NCI-H2171 treated with DMSO at 0.1 percent for 48 hours (cell line): ENCODE measurements around the gene KRT38.

Experiments used
- DNase-seq: peaks from one replicate; lab custom pipeline; 2025; lab: John Stamatoyannopoulos, UW

KRT38 gene

DNA sequence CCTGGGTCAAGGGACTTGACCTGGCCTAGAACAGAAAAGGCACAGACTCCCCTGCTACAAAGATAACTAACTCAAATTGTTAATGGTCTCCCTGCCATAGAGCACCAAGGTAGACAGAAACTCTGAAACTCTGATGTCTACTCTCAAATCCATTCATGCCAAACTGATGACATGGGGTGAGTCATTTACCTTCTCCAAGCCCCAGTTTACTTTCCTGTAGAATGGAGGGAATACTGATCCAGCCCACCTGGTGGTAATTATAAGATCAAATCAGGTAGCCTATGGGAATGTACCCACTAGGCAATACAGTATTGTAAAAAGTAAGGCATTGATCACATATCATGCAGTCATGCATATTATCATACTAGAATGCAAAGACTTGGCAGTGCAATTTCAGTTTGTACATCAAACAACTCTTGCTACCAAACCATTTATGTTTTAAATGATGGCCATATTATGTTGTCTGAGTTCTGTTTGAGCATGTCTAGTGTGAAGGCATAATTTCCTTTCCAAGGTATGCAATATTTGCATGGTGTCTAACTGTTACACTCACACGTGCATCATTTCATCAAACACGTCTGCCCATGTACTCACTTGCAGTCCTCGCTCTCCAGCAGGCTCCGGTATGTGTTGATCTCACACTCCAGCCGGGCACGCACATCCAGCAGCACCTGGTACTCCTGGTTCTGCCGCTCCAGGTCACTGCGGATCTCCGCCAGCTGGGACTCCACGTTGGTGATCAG lies 46.4 kb downstream of the KRT38 start:
- no peak for DNase-seq

DNA sequence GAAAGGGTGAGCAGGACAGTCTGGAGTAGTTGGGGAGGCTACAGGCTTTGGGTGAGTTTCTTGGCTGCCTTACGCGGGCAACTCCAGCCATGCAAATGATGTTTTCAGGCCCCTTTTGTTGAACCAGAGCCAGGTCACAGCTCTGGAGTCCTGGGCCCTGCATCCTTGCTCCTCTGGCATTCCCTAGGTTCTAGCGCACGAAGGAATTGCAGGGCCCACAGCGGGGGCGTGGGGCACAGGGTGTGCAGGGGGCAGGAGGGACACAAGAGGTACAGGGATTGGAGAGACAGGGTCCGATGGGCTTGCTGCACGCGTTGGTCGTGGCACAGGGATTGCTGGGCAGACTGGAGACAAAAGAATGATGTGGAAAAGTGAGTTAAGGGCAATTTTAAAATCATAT lies 47.0 kb downstream of the KRT38 start:
- no peak for DNase-seq

DNA sequence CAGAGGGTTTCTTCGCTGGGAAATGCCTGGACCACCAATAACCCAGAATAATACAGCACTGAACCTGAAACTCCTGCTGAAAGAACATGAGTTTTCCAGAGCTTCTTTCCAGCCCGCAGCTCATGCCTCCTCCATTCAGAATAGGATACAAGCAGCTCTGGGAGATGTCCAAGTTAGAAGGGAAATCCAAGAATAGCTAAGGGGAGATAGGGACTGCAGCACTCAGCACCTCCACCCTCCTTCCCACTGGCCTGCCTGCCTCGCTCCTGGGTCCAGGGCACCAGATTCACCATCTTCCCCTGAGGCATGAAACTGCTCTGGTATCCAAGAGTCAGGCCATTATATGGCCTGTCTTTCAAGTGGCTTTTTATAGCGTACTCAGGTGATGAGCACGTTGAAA lies 47.5 kb downstream of the KRT38 start:
- DNase-seq = no peak

DNA sequence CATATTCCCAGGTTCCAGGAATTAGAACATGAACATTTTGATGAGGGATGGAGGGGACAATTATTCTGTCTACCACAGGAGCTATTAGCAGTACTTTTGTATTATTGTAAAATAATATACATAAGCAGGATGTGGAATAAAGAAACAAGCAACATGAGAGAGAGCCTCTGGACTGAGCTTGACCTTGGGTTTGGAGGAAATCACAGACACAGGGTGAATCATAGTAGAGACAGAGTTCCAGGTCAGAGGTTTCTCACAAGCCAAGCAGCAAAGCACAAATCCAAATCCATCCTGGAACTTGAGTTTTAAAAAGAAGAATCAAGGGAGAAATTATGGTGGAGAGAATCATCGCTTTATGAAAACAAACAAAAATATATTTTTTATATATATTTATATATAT lies 48.5 kb downstream of the KRT38 start:
- DNase-seq = no peak

DNA sequence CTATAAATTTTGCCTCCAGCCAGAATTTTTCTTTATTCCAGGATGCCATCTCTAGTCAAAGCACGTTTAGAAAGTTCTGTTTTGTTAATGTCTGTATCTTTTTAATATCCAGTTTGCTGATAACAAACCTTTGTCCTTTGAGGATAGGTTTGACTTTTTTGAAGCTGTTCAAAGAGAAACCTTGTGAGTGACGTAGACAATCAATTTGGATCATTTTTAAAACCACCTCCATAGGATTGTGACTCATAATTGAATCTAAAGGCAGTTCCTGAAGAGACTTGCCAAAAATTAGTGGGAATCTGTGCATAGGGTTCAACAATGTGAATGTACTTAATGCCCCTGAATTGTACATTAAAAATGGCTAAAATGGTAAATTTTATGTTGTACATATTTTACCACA lies 49.2 kb downstream of the KRT38 start:
- no peak for DNase-seq

DNA sequence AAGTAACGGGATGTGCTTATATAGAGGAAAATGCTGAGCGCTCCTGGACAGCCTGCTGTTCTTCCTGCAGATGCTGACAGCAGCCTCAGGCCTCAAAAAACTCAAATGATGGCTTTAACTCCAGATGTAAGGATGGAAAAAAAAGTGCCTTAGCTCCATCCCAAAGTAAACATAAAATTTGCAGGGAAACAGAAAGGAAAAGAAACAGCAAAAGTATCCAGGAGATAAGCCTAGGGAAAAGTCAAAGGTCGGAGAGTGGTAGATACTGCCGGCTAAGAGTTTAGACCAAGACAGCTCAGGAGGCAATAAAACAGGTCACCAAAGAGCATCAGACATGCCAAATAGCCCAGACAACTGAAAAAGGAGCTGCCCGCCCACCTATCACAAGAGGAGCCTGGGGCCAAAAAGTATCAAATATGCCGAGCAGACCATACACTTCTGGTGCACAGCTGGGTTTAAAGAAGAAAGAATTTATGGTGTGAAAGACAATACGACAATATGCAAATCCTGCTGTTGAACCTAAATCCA lies 50.3 kb downstream of the KRT38 start:
- DNase-seq = no peak

DNA sequence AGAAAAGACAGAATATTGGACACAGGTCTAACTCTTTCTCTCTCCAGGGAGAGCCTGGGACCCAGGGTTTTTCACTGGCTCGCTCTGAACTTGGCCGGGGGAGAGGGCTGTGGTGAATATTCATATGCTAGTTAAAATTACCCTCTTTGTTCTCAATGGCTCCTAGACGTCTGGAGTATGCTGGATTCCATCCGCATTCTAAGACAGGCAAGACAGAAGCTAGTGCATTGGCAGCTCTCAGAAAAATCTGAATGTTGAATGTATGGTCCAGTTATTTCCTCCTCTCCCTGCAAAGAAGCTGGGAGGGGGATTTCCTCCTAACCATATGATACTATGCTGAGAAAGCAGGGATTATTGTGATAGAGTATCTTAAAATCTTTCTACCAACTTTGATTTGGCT lies 53.1 kb downstream of the KRT38 start:
- DNase-seq = no peak

DNA sequence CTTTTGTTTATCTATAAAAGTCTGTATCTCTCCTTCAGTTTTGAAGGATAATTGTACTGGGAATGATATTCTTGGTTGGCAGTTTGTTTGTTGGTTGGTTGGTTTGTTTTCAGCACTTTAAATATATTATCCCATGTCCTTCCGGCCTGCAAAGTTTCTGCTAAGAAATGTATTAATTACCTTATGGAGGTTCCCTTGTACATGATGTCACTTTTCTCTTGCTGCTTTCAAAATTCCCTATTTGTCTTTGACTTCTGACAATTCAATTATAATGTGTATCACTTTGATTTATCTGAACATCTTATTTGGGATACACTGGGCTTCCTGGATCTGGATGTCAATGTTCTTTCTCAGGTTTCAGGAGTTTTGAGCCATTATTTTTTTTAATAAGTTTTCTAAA lies 54.6 kb downstream of the KRT38 start:
- no peak for DNase-seq
